Colonic mucosa (tissue), 4 donors: ENCODE measurements around the gene PLXNA4. TPM values are rescaled to one million over a fixed set of nuclear protein-coding genes. Genes with fewer than 3 reads are reported as not detected.

ENCODE experiments used
- DNase-seq: peaks from one replicate; pipeline ENCODE4 v3.0.0-alpha.2; 2020
- H3K27ac ChIP-seq: fragments of 200-600 bp; one replicate; pipeline ENCODE4 v1.8.0; 2021
- H3K27me3 ChIP-seq: fragments of 200-600 bp; one replicate; pipeline ENCODE4 v1.8.0; 2021
- H3K36me3 ChIP-seq: fragments of 200-600 bp; one replicate; pipeline ENCODE4 v1.8.0; 2021
- H3K4me1 ChIP-seq: fragments of 200-600 bp; one replicate; pipeline ENCODE4 v1.8.0; 2021; ENCODE audit warnings: mild to moderate bottlenecking
- H3K4me3 ChIP-seq: fragments of 200-600 bp; one replicate; pipeline ENCODE4 v1.8.0; 2021
- H3K9ac ChIP-seq, 2 donors: one replicate each; pipeline ENCODE4 v1.7.0; 2013; ENCODE audit warnings: control low read depth in 2 of 2, low read depth in 2 of 2, low read length in 2 of 2
- H3K9me3 ChIP-seq: fragments of 200-600 bp; one replicate; pipeline ENCODE4 v1.8.0; 2021
- intact Hi-C: fragments of 100-400 bp; cut with DNase I; formaldehyde crosslinking; loops from one replicate; pipeline ENCODE4 v1.14.1; 2022
- total RNA-seq, 2 donors: library from RNA; stranded (reverse); fragmentation: NEBNext Ultra II Directional in 1 of 2; extraction: Animal tissue kit (Norgen Biotek cat#: 25700) in 1 of 2; gene quantifications; one replicate each; pipeline ENCODE4 v1.2.1, GENCODE V29; 2021
- TF ChIP-seq, protein P1 (sequence below): fragments of 200-600 bp; IDR thresholded peaks from one replicate; pipeline ENCODE4 v1.8.0; 2022; ENCODE audit warnings: antibody characterized with exemption, mild to moderate bottlenecking
- donor health status: healthy.
- donor health status: DM: no; HTN: no; CAD: no.
- donor health status: DM: no; HTN: no; CAD: no.

Gene PLXNA4
- total RNA-seq, 2 donors from 2014 or later: 0.15 to 0.77 TPM

DNA sequence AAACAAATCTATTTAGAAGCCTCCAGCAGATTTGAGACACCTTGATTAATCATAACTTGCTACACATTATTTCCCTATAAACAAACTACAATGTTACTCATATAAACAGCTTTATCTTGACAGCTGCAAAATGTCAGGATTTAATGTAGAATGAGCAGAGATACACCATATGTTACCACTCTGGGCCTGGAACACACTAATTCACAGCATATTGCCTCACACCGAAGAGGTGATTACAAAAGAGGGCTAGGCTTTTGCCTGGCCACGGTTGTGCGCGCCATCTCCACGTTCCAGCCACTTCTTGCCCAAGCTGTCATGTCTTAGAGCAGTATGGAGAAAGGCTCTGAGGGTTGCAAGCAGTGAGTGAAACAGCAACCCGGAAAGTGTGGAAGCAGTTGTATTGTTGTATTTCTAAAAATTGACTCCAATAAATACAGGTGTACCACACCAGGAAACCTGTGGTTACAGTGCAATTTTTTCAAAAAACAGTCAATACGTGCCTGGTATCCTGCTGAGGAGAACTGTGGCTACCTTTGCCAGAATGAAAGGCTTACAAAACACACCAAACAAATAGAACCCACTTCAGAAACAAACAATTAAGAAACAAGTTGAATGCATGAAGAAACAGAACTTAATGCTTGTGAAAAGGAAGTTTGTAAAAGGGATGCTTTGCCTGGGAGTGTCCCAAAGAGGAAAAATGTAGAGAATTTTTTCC lies 498.1 kb downstream of the PLXNA4 start:
- intact Hi-C loops: no loop called here
- DNase-seq: no peak

DNA sequence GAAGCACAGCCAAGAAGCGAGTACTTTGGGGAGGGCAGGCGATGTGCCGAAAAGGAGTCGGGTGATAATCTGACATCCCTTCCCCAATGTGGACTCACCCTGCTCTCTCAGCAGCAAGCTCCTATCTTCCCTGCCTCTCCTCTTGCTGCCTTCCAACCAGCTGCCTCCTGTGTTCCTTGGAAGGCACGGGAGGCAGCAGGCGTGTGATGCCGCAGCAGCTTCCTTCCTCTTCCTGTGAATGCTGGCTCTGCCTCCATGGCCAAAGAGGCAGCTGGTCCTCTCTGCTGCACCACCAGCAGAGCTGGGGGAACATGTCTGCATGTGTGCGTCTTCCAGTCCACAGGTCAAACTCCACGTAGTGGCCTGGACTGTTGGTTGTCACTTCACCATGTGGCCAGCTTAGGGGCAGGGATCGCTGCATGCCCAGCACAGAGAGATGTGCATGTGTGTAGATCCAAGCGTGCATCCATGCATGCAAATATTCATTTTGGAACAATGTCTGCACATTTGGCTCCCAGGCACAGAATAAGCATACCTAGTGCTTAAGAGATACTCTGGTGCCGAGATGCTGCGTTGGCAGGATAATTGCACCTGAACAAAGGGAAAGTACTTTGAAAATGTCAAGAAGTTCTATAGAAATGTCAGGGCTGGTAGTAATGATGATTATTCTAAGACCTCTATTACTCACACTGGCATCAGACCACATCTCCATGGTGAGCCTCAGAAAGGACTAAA lies 499.8 kb downstream of the PLXNA4 start:
- Histone ChIP-seq H3K9me3 (no peaks in the 10 kb centered on the region), H3K4me3 (no peak overlapping the region), H3K36me3 (no peaks in the 10 kb centered on the region), H3K9ac (no peak overlapping the region), H3K4me1 (no peaks in the 10 kb centered on the region), H3K27ac (no peak overlapping the region), H3K27me3 (no peaks in the 10 kb centered on the region)
- TF ChIP-seq, protein P1, sequence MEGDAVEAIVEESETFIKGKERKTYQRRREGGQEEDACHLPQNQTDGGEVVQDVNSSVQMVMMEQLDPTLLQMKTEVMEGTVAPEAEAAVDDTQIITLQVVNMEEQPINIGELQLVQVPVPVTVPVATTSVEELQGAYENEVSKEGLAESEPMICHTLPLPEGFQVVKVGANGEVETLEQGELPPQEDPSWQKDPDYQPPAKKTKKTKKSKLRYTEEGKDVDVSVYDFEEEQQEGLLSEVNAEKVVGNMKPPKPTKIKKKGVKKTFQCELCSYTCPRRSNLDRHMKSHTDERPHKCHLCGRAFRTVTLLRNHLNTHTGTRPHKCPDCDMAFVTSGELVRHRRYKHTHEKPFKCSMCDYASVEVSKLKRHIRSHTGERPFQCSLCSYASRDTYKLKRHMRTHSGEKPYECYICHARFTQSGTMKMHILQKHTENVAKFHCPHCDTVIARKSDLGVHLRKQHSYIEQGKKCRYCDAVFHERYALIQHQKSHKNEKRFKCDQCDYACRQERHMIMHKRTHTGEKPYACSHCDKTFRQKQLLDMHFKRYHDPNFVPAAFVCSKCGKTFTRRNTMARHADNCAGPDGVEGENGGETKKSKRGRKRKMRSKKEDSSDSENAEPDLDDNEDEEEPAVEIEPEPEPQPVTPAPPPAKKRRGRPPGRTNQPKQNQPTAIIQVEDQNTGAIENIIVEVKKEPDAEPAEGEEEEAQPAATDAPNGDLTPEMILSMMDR: no peak
- DNase-seq: no peak
- intact Hi-C loops: no loop called here

More for the DNA sequence above, 498.1 kb downstream of the PLXNA4 start:
- Histone ChIP-seq H3K9me3 (no peaks in the 10 kb centered on the region), H3K27ac (no peak overlapping the region), H3K4me3 (no peak overlapping the region), H3K36me3 (no peaks in the 10 kb centered on the region), H3K9ac (no peak overlapping the region), H3K27me3 (no peaks in the 10 kb centered on the region), H3K4me1 (no peaks in the 10 kb centered on the region)
- TF ChIP-seq, protein P1: no peak

DNA sequence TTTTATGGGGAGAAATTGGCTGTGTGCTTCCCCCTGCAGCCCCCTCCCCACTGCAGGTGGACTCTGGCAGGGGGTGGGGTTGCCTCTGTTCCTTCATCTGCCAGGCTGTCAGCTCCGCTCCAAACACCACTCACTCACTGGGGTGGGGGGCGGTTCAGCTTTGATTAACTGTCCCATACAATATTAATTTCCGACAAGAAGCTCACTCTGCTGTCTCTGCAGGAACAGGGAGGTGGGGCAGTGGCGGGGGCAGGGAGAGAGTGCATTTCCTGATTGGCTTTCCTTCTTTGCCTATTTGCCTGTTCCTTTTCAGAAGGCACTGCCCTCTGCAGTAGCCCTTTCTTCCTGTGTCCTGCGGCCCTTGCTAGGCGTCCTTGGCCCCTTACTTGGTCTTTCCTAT lies 500.8 kb downstream of the PLXNA4 start:
- no peaks in the 10 kb centered on the region for H3K36me3 ChIP-seq
- no peak overlapping the region for H3K27ac ChIP-seq
- no peaks in the 10 kb centered on the region for H3K9me3 ChIP-seq
- peak; percentile 26 for DNase-seq
- intact Hi-C loops: no loop called here
- H3K4me1 ChIP-seq: no peaks in the 10 kb centered on the region
- TF ChIP-seq, protein P1: no peak
- no peaks in the 10 kb centered on the region for H3K27me3 ChIP-seq
- H3K9ac ChIP-seq: no peak overlapping the region
- H3K4me3 ChIP-seq: no peak overlapping the region

DNA sequence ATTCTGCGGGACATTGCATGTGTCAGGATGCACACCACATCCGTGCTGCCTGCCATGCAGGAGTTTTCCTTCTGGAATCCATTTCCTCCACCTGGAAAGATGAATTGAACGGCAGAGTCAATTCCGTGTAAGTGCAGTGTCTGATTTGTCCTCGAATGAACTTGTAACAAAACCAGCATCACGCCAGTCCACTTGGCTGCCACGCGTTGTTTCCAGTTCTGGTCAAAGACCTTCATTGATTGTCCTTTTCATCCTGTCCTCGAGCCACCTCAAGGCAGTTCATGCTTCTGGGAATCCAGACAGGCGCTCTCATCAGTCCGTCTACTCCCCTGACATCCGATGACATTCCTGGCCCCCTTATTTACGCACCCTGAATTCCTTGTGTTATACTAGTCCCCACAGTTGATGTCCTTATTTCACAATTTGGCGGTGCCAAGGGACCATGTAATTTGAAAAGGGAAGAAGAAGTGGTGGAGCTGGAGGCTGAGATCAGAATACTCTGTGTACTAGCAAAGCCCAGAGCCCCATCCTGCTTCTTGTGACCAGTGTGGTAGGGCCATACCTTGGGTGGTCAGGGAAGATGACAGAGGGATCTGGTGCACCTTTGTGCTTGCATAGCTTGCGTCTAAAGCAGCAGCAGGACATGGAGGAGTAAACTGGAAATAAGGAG lies 502.2 kb downstream of the PLXNA4 start:
- H3K9ac ChIP-seq: no peak overlapping the region
- no peaks in the 10 kb centered on the region for H3K36me3 ChIP-seq
- TF ChIP-seq, protein P1: no peak
- H3K9me3 ChIP-seq: no peaks in the 10 kb centered on the region
- H3K4me1 ChIP-seq: no peaks in the 10 kb centered on the region
- no peak overlapping the region for H3K4me3 ChIP-seq
- H3K27ac ChIP-seq: no peak overlapping the region
- DNase-seq: no peak
- no peaks in the 10 kb centered on the region for H3K27me3 ChIP-seq
- intact Hi-C loops: no loop called here
